GM12878 (cell line): Measurements from ENCODE around the gene ARSI. TPM values are rescaled to one million over a fixed set of nuclear protein-coding genes. Genes with fewer than 3 reads are reported as not detected.

Experiments
- ATAC-seq: fragments of 200-7000 bp; cut with Tn5 transposase; 3 replicates; pipeline ENCODE4 v1.9.1; 2020; ENCODE audit warnings: mild to moderate bottlenecking, moderate library complexity
- BruUV-seq: library from RNA; stranded (reverse); fragments of 400-500 nt; replicated peaks from 2 replicates; lab custom pipeline; 2021; lab: Mats Ljungman, UMichigan
- CTCF ChIA-PET: fragments of 300-600 bp; sonication (Branson Sonifier 250); formaldehyde crosslinking; extraction: SDS; loops from one replicate; lab custom pipeline; 2021; ENCODE audit warnings: inconsistent platforms; lab: Yijun Ruan, JAX
- POLR2A ChIA-PET: fragments of 350-600 bp; formaldehyde crosslinking; extraction: SDS; loops from one replicate; lab custom pipeline; 2021; ENCODE audit warnings: inconsistent platforms; lab: Charles Lee
- RAD21 ChIA-PET: fragments of 300-600 bp; sonication (Branson Sonifier 250); formaldehyde crosslinking; loops from one replicate; lab custom pipeline; 2023; ENCODE audit warnings: antibody characterized with exemption; ENCODE audit not compliant: unreplicated experiment; lab: Charles Lee
- SMC1A ChIA-PET: fragments of 300-600 bp; sonication (Branson Sonifier 250); formaldehyde crosslinking; loops from one replicate; lab custom pipeline; 2023; ENCODE audit not compliant: unreplicated experiment, uncharacterized antibody; lab: Charles Lee
- DNase-seq: peaks from one replicate; pipeline ENCODE4 v3.0.0-alpha.2; 2011; ENCODE audit warnings: low read depth, low spot score
- FAIRE-seq: peaks from 3 replicates; lab custom pipeline; 2011; peaks lifted over from hg19 to GRCh38; lab: Jason Lieb, UNC
- H2AFZ ChIP-seq: 2 replicates; pipeline ENCODE4 v1.6.0; 2011; ENCODE audit warnings: low read depth, low read length, control low read depth; ENCODE audit not compliant: control insufficient read depth
- H3K27ac ChIP-seq: 2 replicates; pipeline ENCODE4 v1.5.1; 2011; ENCODE audit warnings: control low read depth; ENCODE audit not compliant: control insufficient read depth, insufficient read depth
- H3K27me3 ChIP-seq, 2 experiments: replicated peaks in 1 of 2; 2 replicates each; pipeline versions ENCODE4 v1.6.0 to v1.6.1; 2011; ENCODE audit warnings: low read length in 1 of 2; ENCODE audit not compliant: control insufficient read depth in 2 of 2, insufficient read depth in 2 of 2
- H3K36me3 ChIP-seq, 2 experiments: 2 replicates each; pipeline ENCODE4 v1.5.1; 2011; ENCODE audit warnings: low read length in 1 of 2; ENCODE audit not compliant: control insufficient read depth in 2 of 2, insufficient read depth in 2 of 2
- H3K4me1 ChIP-seq: 2 replicates; pipeline ENCODE4 v1.6.1; 2011; ENCODE audit warnings: mild to moderate bottlenecking, low read length, moderate library complexity, mixed read lengths; ENCODE audit not compliant: control insufficient read depth, insufficient read depth
- H3K4me2 ChIP-seq: 2 replicates; pipeline ENCODE4 v1.6.0; 2011; ENCODE audit warnings: control low read depth; ENCODE audit not compliant: control insufficient read depth, insufficient read depth
- H3K4me3 ChIP-seq: fragments of 200-600 bp; sonication (generic); 2 replicates; pipeline ENCODE4 v1.5.1; 2016
- H3K79me2 ChIP-seq: 2 replicates; pipeline ENCODE4 v1.6.0; 2011; ENCODE audit warnings: low read length; ENCODE audit not compliant: control insufficient read depth, insufficient read depth
- H3K9ac ChIP-seq: 2 replicates; pipeline ENCODE4 v1.8.0; 2011; ENCODE audit warnings: low read length, control low read depth, mixed read lengths; ENCODE audit not compliant: control insufficient read depth, insufficient read depth
- H3K9me3 ChIP-seq: replicated peaks from 3 replicates; pipeline ENCODE4 v1.5.1; 2011; ENCODE audit warnings: mild to moderate bottlenecking, low read length; ENCODE audit not compliant: control insufficient read depth, insufficient read depth
- H4K20me1 ChIP-seq: 2 replicates; pipeline ENCODE4 v1.6.0; 2011; ENCODE audit not compliant: control insufficient read depth, insufficient read depth
- CHD2 ChIP-seq: IDR thresholded peaks from 2 replicates; pipeline ENCODE4 v1.6.1; 2011; ENCODE audit warnings: low read depth, low read length, improper control_type of control experiment, borderline replicate concordance
- ETV6 ChIP-seq, 2 experiments: fragments of 450-650 bp in 1 of 2; IDR thresholded peaks in 1 of 2; conservative IDR thresholded peaks in 1 of 2; 2 replicates each; pipeline ENCODE4 v1.6.1; 2014; ENCODE audit warnings: antibody characterized with exemption in 1 of 2, borderline replicate concordance in 1 of 2, low read depth in 1 of 2, mild to moderate bottlenecking in 1 of 2, moderate library complexity in 1 of 2
- GATAD2B ChIP-seq: fragments of 450-650 bp; conservative IDR thresholded peaks from 2 replicates; pipeline ENCODE4 v1.6.1; 2017; ENCODE audit warnings: low read depth, mild to moderate bottlenecking, moderate library complexity
- POLR2AphosphoS5 ChIP-seq: IDR thresholded peaks from 2 replicates; pipeline ENCODE4 v1.6.1; 2011; ENCODE audit warnings: mild to moderate bottlenecking, low read length, inconsistent platforms
- POU2F2 ChIP-seq: IDR thresholded peaks from 3 replicates; pipeline ENCODE4 v1.6.1; 2011; ENCODE audit warnings: low read depth, mild to moderate bottlenecking, low read length, borderline replicate concordance
- TARDBP ChIP-seq: IDR thresholded peaks from 2 replicates; pipeline ENCODE4 v1.6.1; 2016; ENCODE audit warnings: borderline replicate concordance
- ZBTB40 ChIP-seq: fragments of 450-650 bp; IDR thresholded peaks from 2 replicates; pipeline ENCODE4 v1.6.1; 2016; ENCODE audit warnings: mild to moderate bottlenecking, moderate library complexity, borderline replicate concordance
- ZNF207 ChIP-seq: fragments of 450-650 bp; IDR thresholded peaks from 2 replicates; pipeline ENCODE4 v1.6.1; 2014; ENCODE audit warnings: antibody characterized with exemption, mild to moderate bottlenecking, borderline replicate concordance
- WGBS: methylation state at CpG from one replicate; pipeline ENCODE4 v1.1.6; 2016; ENCODE audit warnings: low lambda C conversion rate; ENCODE audit not compliant: insufficient replicate concordance, insufficient coverage; ENCODE audit errors: missing lambda C conversion rate; 5-methylcytosine and 5-hydroxymethylcytosine counted together
- in situ Hi-C: fragments of 300-500 bp; cut with MboI; formaldehyde crosslinking; loops from 9 replicates; pipeline ENCODE4 v1.14.3; 2018; ENCODE audit warnings: mixed read lengths
- intact Hi-C: fragments of 100-400 bp; cut with micrococcal nuclease; formaldehyde crosslinking; loops from one replicate; pipeline ENCODE4 v1.14.2; 2022; ENCODE audit not compliant: unreplicated experiment
- polyA plus RNA-seq, 11 experiments: library from polyadenylated mRNA; depleted of rRNA in 4 of 11; unstranded in 6 of 11; stranded (reverse) in 5 of 11; fragments of >200 nt; fragmentation: Nextera tagmentation in 4 of 11; fragmentation: Illumina TruSeq in 1 of 11; extraction: Ambion mirVana in 4 of 11; extraction: Trizol in 1 of 11; gene quantifications; 1 replicate in 1 of 11; 2 replicates in 10 of 11; pipeline versions ENCODE4 v1.2.1 to v1.2.3, GENCODE V29; 2011 to 2016; ENCODE audit warnings: inconsistent platforms in 2 of 11, missing spikeins in 2 of 11, low read depth in 1 of 11
- total RNA-seq, 4 experiments: library from RNA; depleted of rRNA in 3 of 4; stranded (reverse); fragments of >200 nt in 3 of 4; fragmentation: Illumina TruSeq in 1 of 4; extraction: Trizol in 1 of 4; gene quantifications; 2 replicates each; pipeline versions ENCODE4 v1.2.1 to v1.2.3, GENCODE V29; 2013 to 2021
- TF ChIP-seq, protein P1 (sequence below): fragments of 450-650 bp; IDR thresholded peaks from 2 replicates; pipeline ENCODE4 v1.6.1; 2017; ENCODE audit warnings: mild to moderate bottlenecking, moderate library complexity
- TF ChIP-seq, protein P2 (sequence below): IDR thresholded peaks from 2 replicates; pipeline ENCODE4 v1.6.1; 2012; ENCODE audit warnings: mild to moderate bottlenecking, low read depth, low read length

The ARSI gene
- total and polyA plus RNA-seq, 10 of the 15 experiments (the other 5 are each of a cell fraction or from before 2014, with no cell fraction given) = not detected

GRCh38 chr5:150266871-150267291, 35.8 kb downstream of the ARSI start (continued):
- TF ChIP-seq CHD2 = no peak
- no peak for TF ChIP-seq POLR2AphosphoS5
- no peak for TF ChIP-seq TARDBP
- TF ChIP-seq GATAD2B = no peak

- Histone ChIP-seq H3K36me3 (no peaks in the 10 kb centered on the region), H3K27ac (no peak overlapping the region), H3K4me2 (no peak overlapping the region), H3K4me3 (no peak overlapping the region), H4K20me1 (no peaks in the 10 kb centered on the region), H2AFZ (no peak overlapping the region), H3K4me1 (no peaks in the 10 kb centered on the region), H3K27me3 (no peaks in the 10 kb centered on the region; a peak in 1 of 4 replicates), H3K9ac (no peak overlapping the region), H3K9me3 (no peaks in the 10 kb centered on the region), H3K79me2 (no peaks in the 10 kb centered on the region)
- intact Hi-C loops = no loop called here
- FAIRE-seq (no peak), DNase-seq (no peak), ATAC-seq (no peak)
- in situ Hi-C loops = no loop called here
- SMC1A ChIA-PET = no interaction called here
- CTCF ChIA-PET = interaction anchor here (1.1 kb wide), 1 partner anchor 432 kb away, joined by 3 read pairs; no protein-coding TSS in a partner anchor
- no TSS peak for BruUV-seq
- POLR2A ChIA-PET = no interaction called here
- 6% methylated on average over 3 of the region's 6 CpGs for WGBS
- RAD21 ChIA-PET = no interaction called here
- TF ChIP-seq POU2F2 = no peak
- TF ChIP-seq, protein P1, sequence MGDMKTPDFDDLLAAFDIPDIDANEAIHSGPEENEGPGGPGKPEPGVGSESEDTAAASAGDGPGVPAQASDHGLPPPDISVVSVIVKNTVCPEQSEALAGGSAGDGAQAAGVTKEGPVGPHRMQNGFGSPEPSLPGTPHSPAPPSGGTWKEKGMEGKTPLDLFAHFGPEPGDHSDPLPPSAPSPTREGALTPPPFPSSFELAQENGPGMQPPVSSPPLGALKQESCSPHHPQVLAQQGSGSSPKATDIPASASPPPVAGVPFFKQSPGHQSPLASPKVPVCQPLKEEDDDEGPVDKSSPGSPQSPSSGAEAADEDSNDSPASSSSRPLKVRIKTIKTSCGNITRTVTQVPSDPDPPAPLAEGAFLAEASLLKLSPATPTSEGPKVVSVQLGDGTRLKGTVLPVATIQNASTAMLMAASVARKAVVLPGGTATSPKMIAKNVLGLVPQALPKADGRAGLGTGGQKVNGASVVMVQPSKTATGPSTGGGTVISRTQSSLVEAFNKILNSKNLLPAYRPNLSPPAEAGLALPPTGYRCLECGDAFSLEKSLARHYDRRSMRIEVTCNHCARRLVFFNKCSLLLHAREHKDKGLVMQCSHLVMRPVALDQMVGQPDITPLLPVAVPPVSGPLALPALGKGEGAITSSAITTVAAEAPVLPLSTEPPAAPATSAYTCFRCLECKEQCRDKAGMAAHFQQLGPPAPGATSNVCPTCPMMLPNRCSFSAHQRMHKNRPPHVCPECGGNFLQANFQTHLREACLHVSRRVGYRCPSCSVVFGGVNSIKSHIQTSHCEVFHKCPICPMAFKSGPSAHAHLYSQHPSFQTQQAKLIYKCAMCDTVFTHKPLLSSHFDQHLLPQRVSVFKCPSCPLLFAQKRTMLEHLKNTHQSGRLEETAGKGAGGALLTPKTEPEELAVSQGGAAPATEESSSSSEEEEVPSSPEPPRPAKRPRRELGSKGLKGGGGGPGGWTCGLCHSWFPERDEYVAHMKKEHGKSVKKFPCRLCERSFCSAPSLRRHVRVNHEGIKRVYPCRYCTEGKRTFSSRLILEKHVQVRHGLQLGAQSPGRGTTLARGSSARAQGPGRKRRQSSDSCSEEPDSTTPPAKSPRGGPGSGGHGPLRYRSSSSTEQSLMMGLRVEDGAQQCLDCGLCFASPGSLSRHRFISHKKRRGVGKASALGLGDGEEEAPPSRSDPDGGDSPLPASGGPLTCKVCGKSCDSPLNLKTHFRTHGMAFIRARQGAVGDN = no peak
- TF ChIP-seq ETV6 (conservative IDR thresholded peaks at IDR 0.05 in 1 of 2, IDR thresholded peaks at IDR 0.05 in 1 of 2; ENCODE audit: borderline replicate concordance in 1 of 2, low read depth in 1 of 2) = no peak
- no peak for TF ChIP-seq ZBTB40
- no peak for TF ChIP-seq ZNF207
- TF ChIP-seq, protein P2, sequence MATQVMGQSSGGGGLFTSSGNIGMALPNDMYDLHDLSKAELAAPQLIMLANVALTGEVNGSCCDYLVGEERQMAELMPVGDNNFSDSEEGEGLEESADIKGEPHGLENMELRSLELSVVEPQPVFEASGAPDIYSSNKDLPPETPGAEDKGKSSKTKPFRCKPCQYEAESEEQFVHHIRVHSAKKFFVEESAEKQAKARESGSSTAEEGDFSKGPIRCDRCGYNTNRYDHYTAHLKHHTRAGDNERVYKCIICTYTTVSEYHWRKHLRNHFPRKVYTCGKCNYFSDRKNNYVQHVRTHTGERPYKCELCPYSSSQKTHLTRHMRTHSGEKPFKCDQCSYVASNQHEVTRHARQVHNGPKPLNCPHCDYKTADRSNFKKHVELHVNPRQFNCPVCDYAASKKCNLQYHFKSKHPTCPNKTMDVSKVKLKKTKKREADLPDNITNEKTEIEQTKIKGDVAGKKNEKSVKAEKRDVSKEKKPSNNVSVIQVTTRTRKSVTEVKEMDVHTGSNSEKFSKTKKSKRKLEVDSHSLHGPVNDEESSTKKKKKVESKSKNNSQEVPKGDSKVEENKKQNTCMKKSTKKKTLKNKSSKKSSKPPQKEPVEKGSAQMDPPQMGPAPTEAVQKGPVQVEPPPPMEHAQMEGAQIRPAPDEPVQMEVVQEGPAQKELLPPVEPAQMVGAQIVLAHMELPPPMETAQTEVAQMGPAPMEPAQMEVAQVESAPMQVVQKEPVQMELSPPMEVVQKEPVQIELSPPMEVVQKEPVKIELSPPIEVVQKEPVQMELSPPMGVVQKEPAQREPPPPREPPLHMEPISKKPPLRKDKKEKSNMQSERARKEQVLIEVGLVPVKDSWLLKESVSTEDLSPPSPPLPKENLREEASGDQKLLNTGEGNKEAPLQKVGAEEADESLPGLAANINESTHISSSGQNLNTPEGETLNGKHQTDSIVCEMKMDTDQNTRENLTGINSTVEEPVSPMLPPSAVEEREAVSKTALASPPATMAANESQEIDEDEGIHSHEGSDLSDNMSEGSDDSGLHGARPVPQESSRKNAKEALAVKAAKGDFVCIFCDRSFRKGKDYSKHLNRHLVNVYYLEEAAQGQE = no peak
Measured at GRCh38 chr5:150265870-150266383, 36.8 kb downstream of the ARSI start.
